B cell (primary cell): ENCODE measurements around the gene CCDC93. TPM values are rescaled to one million over a fixed set of nuclear protein-coding genes. Genes with fewer than 3 reads are reported as not detected.

ENCODE experiments used
- ATAC-seq: fragments of 200-7000 bp; cut with Tn5 transposase; one replicate; pipeline ENCODE4 v1.10.0; 2021; ENCODE audit warnings: low read depth, mild to moderate bottlenecking, moderate number of reproducible peaks, moderate library complexity
- CTCF ChIA-PET: fragments of 350-600 bp; sonication (Branson Sonifier 250); formaldehyde crosslinking; loops from one replicate; lab custom pipeline; 2021; ENCODE audit warnings: antibody characterized with exemption, inconsistent platforms; lab: Charles Lee
- POLR2A ChIA-PET: fragments of 350-600 bp; sonication (Branson Sonifier 250); formaldehyde crosslinking; loops from one replicate; lab custom pipeline; 2021; ENCODE audit warnings: antibody characterized with exemption; lab: Charles Lee
- DNase-seq: peaks from one replicate; pipeline ENCODE4 v3.0.0; 2013
- H2AFZ ChIP-seq: 2 replicates; pipeline ENCODE4 v1.6.1; 2012; ENCODE audit warnings: mild to moderate bottlenecking, low read depth, low read length; ENCODE audit not compliant: insufficient read depth, poor library complexity, severe bottlenecking
- H3K27ac ChIP-seq, 2 donors: 1 replicate in 1 of 2; 2 replicates in 1 of 2; pipeline ENCODE4 v1.5.1; 2012 to 2013; ENCODE audit warnings: low read length in 2 of 2, mild to moderate bottlenecking in 2 of 2, moderate library complexity in 1 of 2
- H3K27me3 ChIP-seq, 4 experiments: fragments of 200-600 bp in 1 of 4; sonication (generic) in 1 of 4; replicated peaks in 1 of 4; 1 replicate in 2 of 4; 2 replicates in 2 of 4; pipeline versions ENCODE4 v1.6.1 to v1.7.0; 2013 to 2016; ENCODE audit warnings: low read length in 3 of 4, mild to moderate bottlenecking in 2 of 4, mixed read lengths in 1 of 4, moderate library complexity in 1 of 4; ENCODE audit not compliant: insufficient read depth in 4 of 4, control insufficient read depth in 3 of 4; ENCODE audit errors: control extremely low read depth in 1 of 4
- H3K36me3 ChIP-seq, 2 experiments: replicated peaks in 1 of 2; 1 replicate in 1 of 2; 2 replicates in 1 of 2; pipeline versions ENCODE4 v1.6.1 to v1.7.1; 2013; ENCODE audit warnings: low read length in 1 of 2; ENCODE audit not compliant: insufficient read depth in 2 of 2, control insufficient read depth in 1 of 2; ENCODE audit errors: control extremely low read depth in 1 of 2, extremely low read depth in 1 of 2
- H3K4me1 ChIP-seq, 2 donors: fragments of 200-600 bp in 1 of 2; sonication (generic) in 1 of 2; 1 replicate in 1 of 2; 2 replicates in 1 of 2; pipeline versions ENCODE4 v1.5.1 to v1.6.1; 2013 to 2017; ENCODE audit warnings: low read length in 2 of 2; ENCODE audit not compliant: control insufficient read depth in 2 of 2, insufficient read depth in 2 of 2
- H3K4me2 ChIP-seq: replicated peaks from 2 replicates; pipeline ENCODE3; 2012; ENCODE audit warnings: mild to moderate bottlenecking, low read depth, low read length; ENCODE audit not compliant: poor library complexity, severe bottlenecking
- H3K4me3 ChIP-seq, 5 experiments: fragments of 200-600 bp in 1 of 5; sonication (generic) in 1 of 5; 1 replicate in 3 of 5; 2 replicates in 2 of 5; pipeline versions ENCODE4 v1.5.1 to v1.7.0; 2011 to 2016; ENCODE audit warnings: low read length in 4 of 5, mild to moderate bottlenecking in 4 of 5, low read depth in 2 of 5, control low read depth in 1 of 5, moderate library complexity in 1 of 5; ENCODE audit not compliant: insufficient read depth in 1 of 5; ENCODE audit errors: control extremely low read depth in 1 of 5, extremely low read depth in 1 of 5
- H3K79me2 ChIP-seq: fragments of 200-600 bp; sonication (generic); one replicate; pipeline ENCODE4 v1.6.0; 2016; ENCODE audit warnings: low read length; ENCODE audit not compliant: control insufficient read depth, insufficient read depth
- H3K9ac ChIP-seq: fragments of 200-600 bp; sonication (generic); 2 replicates; pipeline ENCODE4 v1.6.1; 2017; ENCODE audit warnings: mild to moderate bottlenecking, low read length, moderate library complexity
- H3K9me3 ChIP-seq, 3 donors: one replicate each; pipeline versions ENCODE4 v1.6.1 to v1.7.1; 2013; ENCODE audit warnings: low read length in 2 of 3; ENCODE audit not compliant: control insufficient read depth in 2 of 3, insufficient read depth in 1 of 3; ENCODE audit errors: control extremely low read depth in 1 of 3
- H4K20me1 ChIP-seq: 2 replicates; pipeline ENCODE4 v1.6.0; 2012; ENCODE audit warnings: mild to moderate bottlenecking, low read length; ENCODE audit not compliant: insufficient read depth, control insufficient read depth, poor library complexity, severe bottlenecking
- H3K27ac Mint-ChIP-seq: one replicate; pipeline ENCODE4 v1.8.0; 2021; ENCODE audit warnings: mixed read lengths
- H3K27me3 Mint-ChIP-seq: one replicate; pipeline ENCODE4 v1.8.0; 2021; ENCODE audit warnings: mixed read lengths
- H3K4me1 Mint-ChIP-seq: one replicate; pipeline ENCODE4 v1.8.0; 2021; ENCODE audit warnings: mixed read lengths
- H3K4me3 Mint-ChIP-seq: one replicate; pipeline ENCODE4 v1.8.0; 2021; ENCODE audit warnings: mixed read lengths
- H3K9me3 Mint-ChIP-seq: one replicate; pipeline ENCODE4 v1.8.0; 2022; ENCODE audit warnings: mixed read lengths; ENCODE audit not compliant: insufficient read depth
- CTCF ChIP-seq: fragments of 200-600 bp; IDR thresholded peaks from one replicate; pipeline ENCODE4 v1.8.0; 2022; ENCODE audit warnings: antibody characterized with exemption, mild to moderate bottlenecking
- EZH2 ChIP-seq: IDR thresholded peaks from 2 replicates; pipeline ENCODE4 v1.6.1; 2012; ENCODE audit warnings: borderline replicate concordance, low read depth, mild to moderate bottlenecking, moderate library complexity, low read length; ENCODE audit not compliant: insufficient read depth, poor library complexity, severe bottlenecking
- WGBS: methylation state at CpG from one replicate; pipeline ENCODE4 v1.1.5; 2013; ENCODE audit warnings: missing lambda C conversion rate; ENCODE audit not compliant: insufficient coverage; 5-methylcytosine and 5-hydroxymethylcytosine counted together
- intact Hi-C: fragments of 100-400 bp; cut with micrococcal nuclease; formaldehyde crosslinking; loops from one replicate; pipeline ENCODE4 v1.10.0; 2022
- polyA plus RNA-seq: library from polyadenylated mRNA; depleted of rRNA; stranded (reverse); fragments of >200 nt; gene quantifications from 2 replicates; pipeline ENCODE4 v1.2.3, GENCODE V29; 2012
- total RNA-seq, 2 donors: library from RNA; stranded (reverse); fragments of 120-200 nt in 1 of 2; gene quantifications; 1 replicate in 1 of 2; 2 replicates in 1 of 2; pipeline versions ENCODE4 v1.2.3 to v1.2.4, GENCODE V29; 2013 to 2022

The CCDC93 gene
- total and polyA plus RNA-seq, 2 donors (not counting 1 experiment from before 2014, with no cell fraction given) = 17.5 to 79.6 TPM

- Mint-ChIP-seq H3K27ac (no peak overlapping the region), H3K9me3 (no peaks in the 10 kb centered on the region), H3K4me3 (no peak overlapping the region), H3K27me3 (no peaks in the 10 kb centered on the region), H3K4me1 (peaks cover 2% of the 10 kb centered on the region)
- TF ChIP-seq CTCF = no peak
- no peak for TF ChIP-seq EZH2
- H3K79me2 ChIP-seq = no peaks in the 10 kb centered on the region
- H3K4me2 ChIP-seq = no peak overlapping the region
- H3K4me1 ChIP-seq = no peaks in the 10 kb centered on the region
- no peaks in the 10 kb centered on the region for H3K27me3 ChIP-seq
- ChIA-PET CTCF (interaction anchor here (1.0 kb wide), 1 partner anchor 30 kb away, joined by 6 read pairs; no protein-coding TSS in a partner anchor), POLR2A (no interaction called here)
- 100% methylated on average over 1 of the region's 6 CpGs for WGBS
- intact Hi-C loops = no loop called here
- no peak overlapping the region for H3K4me3 ChIP-seq
- peaks cover 3 to 82% of the 10 kb centered on the region in 2 experiments for H3K36me3 ChIP-seq
- no peaks in the 10 kb centered on the region for H4K20me1 ChIP-seq
- H3K9ac ChIP-seq = no peak overlapping the region
- DNase-seq = no peak
- no peak overlapping the region for H3K27ac ChIP-seq
- H2AFZ ChIP-seq = no peak overlapping the region
- no peaks in the 10 kb centered on the region for H3K9me3 ChIP-seq
- ATAC-seq = no peak
These were observed 41.3 kb downstream of the CCDC93 start for GRCh38 chr2:117972476-117973123.

GRCh38 chr2:117968722-117969121 is 45.1 kb downstream of the CCDC93 start:
- ChIA-PET CTCF (interaction anchor here (1.5 kb wide), 1 partner anchor 34 kb away, joined by 6 read pairs; no protein-coding TSS in a partner anchor), POLR2A (no interaction called here)
- Mint-ChIP-seq H3K27ac (no peak overlapping the region), H3K4me3 (no peak overlapping the region), H3K27me3 (no peaks in the 10 kb centered on the region), H3K9me3 (no peaks in the 10 kb centered on the region), H3K4me1 (peaks cover 2% of the 10 kb centered on the region)
- no peak overlapping the region for H3K4me2 ChIP-seq
- H3K9me3 ChIP-seq = no peaks in the 10 kb centered on the region
- ATAC-seq = no peak
- WGBS = 100% methylated on average over 1 of the region's 2 CpGs
- no peak for DNase-seq
- no peak overlapping the region for H3K4me3 ChIP-seq
- no peak overlapping the region for H3K9ac ChIP-seq
- peaks cover 3 to 69% of the 10 kb centered on the region in 2 experiments for H3K36me3 ChIP-seq
- TF ChIP-seq EZH2 = no peak
- TF ChIP-seq CTCF = no peak
- intact Hi-C loops = no loop called here
- H3K27ac ChIP-seq = no peak overlapping the region
- no peaks in the 10 kb centered on the region for H3K27me3 ChIP-seq
- H3K79me2 ChIP-seq = no peaks in the 10 kb centered on the region
- H2AFZ ChIP-seq = no peak overlapping the region
- no peaks in the 10 kb centered on the region for H4K20me1 ChIP-seq
- no peaks in the 10 kb centered on the region for H3K4me1 ChIP-seq
